COLO668 (cell line): ENCODE results near the gene PTPN13.

Experiments used
- DNase-seq: peaks from one replicate; lab custom pipeline; 2025; ENCODE audit not compliant: unreplicated experiment; lab: John Stamatoyannopoulos, UW

PTPN13 gene

GRCh38 chr4:86592553-86593249 is 1.4 kb upstream of the PTPN13 start:
- no peak for DNase-seq

DNA sequence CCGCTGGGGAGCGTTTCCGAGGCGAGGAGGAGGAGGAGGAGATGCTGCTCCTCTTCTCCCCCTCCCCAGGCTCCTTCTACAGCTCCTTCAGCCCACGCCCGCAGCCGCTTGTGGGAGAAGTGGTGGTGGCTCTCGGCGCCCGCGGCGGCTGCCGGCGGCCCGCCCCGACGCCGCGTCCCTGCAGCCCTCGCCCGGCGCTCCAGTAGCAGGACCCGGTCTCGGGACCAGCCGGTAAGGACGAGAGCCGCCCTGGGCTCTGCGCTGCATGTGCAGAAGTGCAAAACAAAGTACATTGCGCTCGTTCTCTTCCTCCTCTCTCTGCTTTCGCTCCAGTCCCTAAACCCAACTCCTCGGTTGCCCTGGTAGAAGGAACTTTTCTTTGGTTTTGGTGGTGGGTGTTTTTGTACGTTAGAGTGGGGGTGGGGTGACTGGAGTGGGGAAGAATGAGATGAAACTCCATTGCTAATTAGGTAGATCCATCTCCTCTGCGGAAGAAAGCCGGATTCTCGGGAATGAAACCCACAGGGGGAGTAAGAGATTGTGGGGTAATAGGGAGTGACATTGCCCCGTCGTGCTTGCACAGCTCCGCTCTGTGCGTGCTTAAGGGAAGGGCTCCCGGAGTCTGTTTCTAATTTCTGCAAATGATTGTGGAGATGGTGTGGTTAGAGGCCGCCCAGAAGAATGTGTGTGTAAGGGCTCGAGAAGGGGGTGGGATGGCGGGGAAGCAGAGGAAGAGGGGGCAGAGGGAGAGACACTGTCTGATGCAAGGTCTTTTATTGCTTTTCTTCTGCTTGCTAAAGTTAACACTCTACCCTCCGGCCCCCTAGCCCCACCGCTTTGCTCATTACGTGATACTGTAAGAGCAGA is 677 bp downstream of the PTPN13 start:
- DNase-seq, result peak; percentile 64

GRCh38 chr4:86595426-86595805 is 1.3 kb downstream of the PTPN13 start:
- no peak for DNase-seq

- DNase-seq, result no peak
These were observed 2.7 kb downstream of the PTPN13 start for GRCh38 chr4:86596807-86597206.

DNA sequence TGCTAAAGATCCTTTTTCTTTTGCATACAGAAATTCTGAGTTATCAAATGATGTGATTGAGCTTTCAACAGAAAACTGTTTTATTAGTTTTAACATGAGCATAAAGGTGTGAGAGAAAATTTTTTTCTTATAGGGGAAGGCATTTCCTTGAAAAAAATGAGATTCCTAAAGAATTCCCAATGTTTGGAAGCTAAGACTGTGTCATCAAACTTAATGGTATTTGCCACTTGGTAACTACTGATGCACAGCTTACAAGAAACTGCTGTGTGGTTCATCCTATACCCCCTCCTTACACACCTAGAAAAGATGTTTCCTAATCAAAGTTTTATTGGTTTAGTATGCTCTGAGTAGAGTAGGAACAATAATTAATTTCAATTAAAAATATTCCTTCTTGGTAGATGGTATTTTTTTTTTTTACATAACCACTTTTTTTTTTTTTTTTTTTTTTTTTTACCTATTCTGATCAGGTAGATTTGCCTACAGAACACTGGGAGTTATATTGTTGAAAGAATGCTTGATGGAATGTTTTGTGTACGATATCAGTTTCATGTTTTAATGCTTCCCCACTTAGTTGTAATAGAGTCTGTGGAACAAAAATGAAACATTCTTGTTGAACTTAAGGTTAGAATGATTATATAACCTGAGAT is 6.0 kb downstream of the PTPN13 start:
- DNase-seq, result no peak

GRCh38 chr4:86603311-86603885 is 9.3 kb downstream of the PTPN13 start:
- DNase-seq, result no peak

DNA sequence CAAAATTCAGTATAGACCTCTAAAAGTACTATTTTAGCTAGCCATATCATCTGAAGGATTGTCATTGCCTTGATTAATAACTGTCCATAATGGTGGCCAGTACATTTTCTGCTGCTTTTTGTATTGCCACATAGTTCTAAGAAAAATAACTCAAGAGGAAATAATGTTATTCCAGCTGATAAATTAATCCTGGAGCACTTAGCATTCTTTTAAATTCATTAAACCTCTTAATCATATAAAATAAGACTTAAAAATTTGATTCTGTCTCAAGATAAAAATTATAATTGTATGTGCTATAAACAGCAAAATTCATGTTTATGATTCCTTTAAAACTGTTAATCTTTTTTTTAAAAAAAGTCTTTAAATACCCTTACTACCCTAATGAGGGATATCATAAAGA is 12.7 kb downstream of the PTPN13 start:
- DNase-seq, result no peak

- DNase-seq, result no peak
These were observed 14.8 kb downstream of the PTPN13 start for GRCh38 chr4:86608757-86609375.

GRCh38 chr4:86611757-86612156 is 17.6 kb downstream of the PTPN13 start:
- no peak for DNase-seq

DNA sequence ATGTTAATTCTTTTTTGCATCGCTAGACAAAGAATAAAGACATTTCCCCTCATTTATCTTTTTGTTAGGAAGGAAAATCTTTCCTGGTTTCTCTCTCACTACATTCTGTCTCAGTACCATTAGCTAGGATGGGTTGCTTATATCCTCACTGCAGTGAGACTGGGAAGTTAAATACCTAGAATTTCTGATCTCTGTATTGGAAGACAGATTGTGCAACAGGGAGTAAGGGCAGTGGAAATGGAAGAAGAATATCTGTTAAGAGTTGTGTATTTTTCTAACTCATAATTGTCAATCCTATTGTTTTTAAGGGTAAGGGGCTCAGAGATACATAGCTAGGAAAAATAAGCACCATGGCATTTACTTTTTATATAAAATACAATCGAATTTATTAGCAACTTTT is 19.6 kb downstream of the PTPN13 start:
- no peak for DNase-seq

- no peak for DNase-seq
These were observed 20.8 kb downstream of the PTPN13 start for GRCh38 chr4:86614865-86615264.

- DNase-seq, result no peak
These were observed 21.4 kb downstream of the PTPN13 start for GRCh38 chr4:86615501-86615900.

DNA sequence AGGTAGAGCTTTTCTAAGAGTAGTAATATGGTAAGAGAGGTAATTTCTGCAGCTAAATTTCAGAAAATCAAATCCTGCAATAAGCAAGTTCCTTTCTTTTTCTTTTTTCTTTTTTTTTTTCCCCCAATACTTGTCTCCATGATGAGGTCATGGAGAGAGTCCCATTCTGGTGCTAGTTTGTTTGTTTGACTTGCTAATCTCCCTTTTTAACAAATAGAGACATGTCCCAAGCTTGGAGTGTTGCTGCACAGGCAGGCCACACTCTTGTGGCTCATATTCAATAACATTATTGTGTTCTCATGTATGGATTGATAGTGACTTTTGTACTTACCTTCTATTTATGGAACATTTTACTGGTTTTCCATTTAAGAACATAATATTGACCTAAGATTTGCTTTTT is 25.5 kb downstream of the PTPN13 start:
- DNase-seq, result no peak

DNA sequence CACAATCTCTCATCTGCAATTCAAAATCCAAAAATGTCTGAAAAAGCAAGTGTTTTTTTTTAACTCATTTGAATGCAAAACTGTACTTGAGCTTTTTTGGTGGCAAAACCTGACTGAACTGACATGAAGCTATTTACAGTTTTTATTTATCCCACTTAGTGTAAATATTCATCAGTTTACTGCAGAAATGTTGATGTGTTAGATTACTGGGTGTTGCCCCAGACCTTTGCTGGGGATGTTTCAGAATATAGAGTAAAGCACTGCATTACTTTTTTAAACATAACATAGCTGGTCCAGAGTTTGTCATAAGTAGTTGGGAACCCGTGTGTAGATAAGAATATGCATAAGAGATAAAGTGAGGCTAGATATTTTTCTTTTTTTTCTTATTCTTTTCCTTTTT is 27.3 kb downstream of the PTPN13 start:
- DNase-seq, result no peak

DNA sequence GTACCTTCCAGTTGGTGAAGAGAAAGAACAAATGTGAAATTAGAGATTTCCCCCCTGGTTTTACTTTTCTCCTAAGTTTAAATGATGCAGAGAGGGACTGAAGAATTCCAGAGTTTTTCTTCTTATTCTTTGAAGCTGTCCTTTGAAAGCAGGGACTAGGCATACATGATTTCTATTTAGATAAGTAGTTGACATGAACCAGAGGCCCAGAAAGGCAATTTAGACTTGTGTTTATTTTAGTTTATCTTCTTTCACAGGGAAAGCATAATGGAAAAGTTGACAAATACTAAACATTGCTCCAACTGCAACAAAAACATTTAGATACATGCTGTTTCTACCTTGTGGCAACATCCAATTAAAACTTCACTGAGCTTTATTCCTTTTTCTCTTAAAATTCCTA is 32.0 kb downstream of the PTPN13 start:
- DNase-seq, result no peak

GRCh38 chr4:86627462-86628135 is 33.5 kb downstream of the PTPN13 start:
- DNase-seq, result no peak

DNA sequence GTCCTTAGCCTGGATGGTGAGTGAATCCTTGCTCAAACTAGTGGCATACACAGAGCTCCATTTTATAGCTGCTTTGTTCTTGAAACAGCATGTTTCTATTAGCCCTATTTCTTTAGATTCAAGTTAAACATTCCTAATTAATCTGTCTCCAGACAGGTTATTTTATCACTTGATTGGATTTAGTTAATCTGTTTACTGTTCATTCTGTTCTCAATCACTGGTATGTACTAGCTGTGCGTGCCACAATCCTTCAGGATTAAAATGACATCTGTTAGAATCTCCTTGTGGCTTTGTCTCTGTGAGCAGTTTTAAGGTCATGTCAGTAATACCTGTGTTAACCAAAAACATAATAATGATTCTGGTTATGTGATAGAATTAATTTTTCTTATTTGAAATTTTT is 36.5 kb downstream of the PTPN13 start:
- no peak for DNase-seq

DNA sequence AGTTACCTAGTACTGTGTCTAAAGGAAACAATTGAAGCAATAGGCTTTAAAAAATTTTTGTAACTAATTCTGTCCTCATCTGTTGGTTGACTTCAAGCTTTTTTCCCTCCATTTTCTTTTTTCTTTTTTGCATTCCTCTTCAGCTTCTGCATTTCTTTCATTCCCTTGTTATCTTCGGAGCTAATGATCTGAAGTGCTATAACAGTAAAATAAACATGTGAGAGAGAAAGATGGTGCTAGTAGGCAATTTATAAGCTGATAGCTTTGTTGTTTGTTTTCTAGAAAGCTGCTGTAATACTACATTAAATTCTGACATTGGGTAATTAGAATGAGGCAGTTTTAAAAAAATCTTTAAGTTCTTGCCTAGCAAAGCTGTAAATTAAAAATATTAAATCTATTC is 37.1 kb downstream of the PTPN13 start:
- DNase-seq, result no peak

DNA sequence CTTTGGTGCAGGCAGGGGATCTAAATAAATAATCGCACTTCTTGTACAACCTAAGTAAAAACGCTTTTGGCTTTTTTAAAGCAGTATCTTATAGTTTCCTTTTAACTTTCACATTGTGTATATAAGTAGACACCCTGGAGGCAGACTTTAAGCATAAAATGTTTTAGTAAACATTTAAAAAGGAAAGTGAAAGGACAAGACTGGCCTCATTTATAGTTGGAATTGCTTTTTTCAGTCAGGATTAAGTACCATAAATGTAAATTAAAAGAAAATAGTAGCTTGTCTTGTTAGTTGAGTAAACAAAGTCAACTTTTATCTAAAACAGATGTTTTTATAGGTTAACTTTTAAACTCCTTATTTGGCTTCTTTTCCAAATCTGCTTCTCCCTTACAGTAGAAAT is 39.7 kb downstream of the PTPN13 start:
- no peak for DNase-seq

DNA sequence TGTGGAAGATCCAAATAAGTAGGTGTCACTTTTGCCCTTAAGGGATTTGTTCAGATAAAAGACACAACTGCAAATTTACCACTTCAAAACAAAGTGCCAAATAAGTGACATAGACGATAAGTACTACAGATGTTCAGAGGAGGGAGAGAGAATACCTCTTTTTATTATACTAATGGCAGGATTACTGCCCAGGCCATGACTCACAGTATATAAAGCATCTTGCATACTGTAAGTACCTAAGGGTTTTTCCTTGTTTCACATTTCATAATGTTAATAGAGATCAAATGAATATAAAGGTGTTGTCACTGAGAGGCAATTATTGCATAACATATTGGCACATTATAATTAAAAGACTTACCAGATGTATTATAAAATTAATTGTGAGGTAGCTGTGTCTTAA is 46.4 kb downstream of the PTPN13 start:
- DNase-seq, result no peak
